ENCODE results near the gene S100A2. TPM values are rescaled to one million over a fixed set of nuclear protein-coding genes. Genes with fewer than 3 reads are reported as not detected.
A peak's percentile ranks its signal among the peaks of the same experiment; 100 is the strongest.

Gene S100A2
- total and polyA plus RNA-seq, 2 of the 8 experiments (the other 6 are each of a cell fraction or from before 2014, with no cell fraction given) = 0.86 TPM; not detected in 1

DNA sequence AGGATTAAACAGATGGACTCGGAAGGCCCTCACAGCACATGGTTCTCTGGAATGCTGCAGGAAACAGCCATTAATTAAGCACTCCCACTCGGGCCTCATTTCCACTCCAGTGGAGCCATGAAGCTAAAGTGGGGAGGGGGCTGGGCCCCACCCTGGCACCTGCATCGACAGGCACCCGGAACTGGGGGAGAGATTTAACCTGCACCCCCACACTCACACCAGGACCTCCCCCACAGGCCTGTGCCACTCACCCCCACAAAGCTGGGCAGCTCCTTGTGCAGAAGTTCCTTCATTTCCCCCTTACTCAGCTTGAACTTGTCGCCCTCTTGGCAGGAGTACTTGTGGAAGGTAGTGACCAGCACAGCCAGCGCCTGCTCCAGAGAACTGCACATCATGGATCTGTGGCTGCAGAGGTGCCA lies 2.2 kb downstream of the S100A2 start:
- Histone ChIP-seq H3K23me2 (ENCODE audit: low read depth, low read length) (no peaks in the 10 kb centered on the region; the same call in 1 of the 2 replicates), H3K23ac (ENCODE audit: insufficient read length) (no peak overlapping the region), H4K8ac (ENCODE audit: extremely low read depth, insufficient read depth, low read length) (no peak overlapping the region), H3K4ac (replicated peaks; ENCODE audit: insufficient read length, low read depth, low read length) (no peak overlapping the region), H4K20me1 (replicated peaks in 1 of 2; ENCODE audit: control insufficient read depth in 1 of 2, insufficient read depth in 2 of 2, low read length in 2 of 2) (no peaks in the 10 kb centered on the region), H2BK12ac (ENCODE audit: low read depth, low read length) (peak overlapping the region; percentile 68; the same call in 1 of the 2 replicates), H3K27me3 (replicated peaks in 1 of 4; ENCODE audit: control insufficient read depth in 3 of 4, extremely low read depth in 1 of 4, insufficient read depth in 3 of 4, low read length in 3 of 4) (0 out of 7 replicates have a peak, but pooled peaks cover 0 to 4% (median 0%) of the 10 kb centered on the region in 4 experiments), H3K56ac (replicated peaks; ENCODE audit: insufficient read length, low read depth, low read length) (no peak overlapping the region), H3K4me1 (replicated peaks in 1 of 4; ENCODE audit: control insufficient read depth in 3 of 4, insufficient read depth in 4 of 4, low read length in 3 of 4) (peaks cover 11 to 26% (median 20%) of the 10 kb centered on the region in 4 experiments), H2BK120ac (replicated peaks; ENCODE audit: low read depth, low read length) (no peak overlapping the region), H2BK20ac (ENCODE audit: low read length) (0 out of 2 replicates have a peak overlapping the region, but pooled peaks have one; percentile 48), H2BK5ac (ENCODE audit: low read depth, low read length) (no peak overlapping the region), H4K5ac (ENCODE audit: insufficient read length, low read depth, low read length) (no peak overlapping the region), H3K79me1 (ENCODE audit: low read depth, low read length) (no peaks in the 10 kb centered on the region), H2BK15ac (ENCODE audit: low read length) (peak overlapping the region; percentile 46; the same call in 1 of the 2 replicates), H2AK5ac (ENCODE audit: low read depth, low read length) (peak overlapping the region; percentile 13; the same call in 1 of the 2 replicates), H3K4me2 (ENCODE audit: insufficient read depth in 1 of 2, low read depth in 2 of 2, low read length in 2 of 2) (no peak overlapping the region), H3K4me3 (ENCODE audit: extremely low read depth in 1 of 4, insufficient read depth in 2 of 4, low read depth in 3 of 4, low read length in 4 of 4) (no peak overlapping the region), H3K9me3 (ENCODE audit: insufficient read depth in 2 of 2, low read depth in 1 of 2, low read length in 1 of 2) (no peaks in the 10 kb centered on the region), H4K91ac (replicated peaks; ENCODE audit: insufficient read length, low read length) (peak overlapping the region; percentile 44), H3K36me3 (ENCODE audit: control insufficient read depth in 2 of 4, insufficient read depth in 4 of 4, low read length in 3 of 4) (no peaks in the 10 kb centered on the region), H3K27ac (ENCODE audit: low read depth, low read length) (no peak overlapping the region), H3K14ac (ENCODE audit: insufficient read length) (no peak overlapping the region), H2AFZ (ENCODE audit: low read length) (no peak overlapping the region), H3K9ac (replicated peaks in 1 of 4; ENCODE audit: extremely low read depth in 1 of 4, low read depth in 3 of 4, low read length in 3 of 4) (no peak overlapping the region), H3K79me2 (ENCODE audit: control insufficient read depth in 1 of 2, insufficient read depth in 2 of 2, low read length in 2 of 2) (no peaks in the 10 kb centered on the region), H3K18ac (ENCODE audit: extremely low read depth, low read length) (no peak overlapping the region)
- POLR2A ChIA-PET (ENCODE audit: partially characterized antibody) = interaction anchor here (1.0 to 2.2 kb wide), 4 partner anchors 9 to 78 kb away, joined by 3 to 6 read pairs (median 4); partner anchors contain the start of gene S100A13
- CTCF ChIA-PET (ENCODE audit: partially characterized antibody) = interaction anchor here (1.1 to 5.9 kb wide), 10 partner anchors 11 to 233 kb away, joined by 3 to 55 read pairs (median 7); partner anchors contain the start of genes S100A14, S100A4 and S100A6
- DNase-seq (ENCODE audit: low read depth in 1 of 2, low spot score in 2 of 2) (no peak), FAIRE-seq (no peak)
- TF ChIP-seq MAX (IDR thresholded peaks at IDR 0.05) = no peak
- WGBS, 2 experiments (ENCODE audit: extremely low coverage in 1 of 2, insufficient coverage in 1 of 2, insufficient read length in 1 of 2, insufficient replicate concordance in 2 of 2, low coverage in 1 of 2, low lambda C conversion rate in 2 of 2, missing lambda C conversion rate in 1 of 2) = 83% methylated on average over 6 of the region's 6 CpGs; no CpG with 5 or more reads in 1 of the 2 experiments
